KOPT-K1 (cell line): ENCODE results near the gene COTL1.
"Not testable (repeated sequence)": the region's sequence is repeated elsewhere in the genome, so short reads cannot be mapped to it uniquely, and the experiment has no call there.

Experiments used
- H3K27ac ChIP-seq: fragments of 200-600 bp; sonication (generic); 2 replicates; pipeline ENCODE4 v1.5.1; 2016; ENCODE audit warnings: antibody characterized with exemption, mild to moderate bottlenecking, low read depth, low read length; ENCODE audit not compliant: poor library complexity, severe bottlenecking
- H3K36me3 ChIP-seq: fragments of 200-600 bp; sonication (generic); 2 replicates; pipeline ENCODE4 v1.5.1; 2017; ENCODE audit warnings: antibody characterized with exemption, mild to moderate bottlenecking, low read length, moderate library complexity; ENCODE audit not compliant: insufficient read depth
- H3K9me3 ChIP-seq: fragments of 200-600 bp; sonication (generic); 2 replicates; pipeline ENCODE4 v1.5.1; 2017; ENCODE audit warnings: antibody characterized with exemption, low read length, mild to moderate bottlenecking; ENCODE audit not compliant: insufficient read depth, poor library complexity, severe bottlenecking

Gene COTL1

DNA sequence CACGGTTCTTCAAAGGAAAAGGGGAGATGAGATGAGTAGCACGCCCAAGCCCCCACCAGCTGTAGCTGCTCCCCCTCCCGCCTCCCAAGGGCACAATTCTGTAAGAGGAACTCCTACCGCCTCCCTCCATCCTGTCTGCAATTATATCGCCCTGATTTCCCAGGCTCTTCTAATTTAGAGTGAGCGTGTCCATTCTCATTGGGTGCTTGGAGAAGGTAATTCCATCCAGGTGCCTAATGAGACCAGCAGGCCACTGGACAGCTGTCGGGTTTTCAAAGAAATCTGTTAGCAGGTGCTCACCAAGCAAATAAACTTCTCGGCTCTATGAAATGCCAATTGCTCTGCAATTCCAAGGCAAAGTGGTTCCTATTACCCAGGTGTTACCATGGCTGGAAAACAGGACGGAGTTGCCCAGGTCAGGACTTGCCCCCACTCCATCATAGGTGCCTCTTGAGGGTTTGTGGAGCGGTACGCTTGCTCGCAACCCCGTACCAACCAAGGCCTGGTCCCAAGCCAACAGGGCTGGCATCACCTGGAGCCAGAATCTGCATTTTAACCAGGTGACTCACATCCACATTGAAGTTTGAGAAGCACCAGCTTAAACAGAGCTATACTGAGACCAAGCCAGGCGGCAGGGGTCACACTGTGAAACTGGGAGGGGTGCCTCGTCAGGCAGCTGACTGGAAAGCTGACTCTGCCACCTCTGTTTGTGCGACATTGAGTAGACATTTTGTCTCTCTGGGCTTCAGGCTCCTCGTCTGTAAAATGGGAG lies 97.0 kb downstream of the COTL1 start:
- Histone ChIP-seq H3K27ac (no peak overlapping the region), H3K9me3 (no peaks in the 10 kb centered on the region)

DNA sequence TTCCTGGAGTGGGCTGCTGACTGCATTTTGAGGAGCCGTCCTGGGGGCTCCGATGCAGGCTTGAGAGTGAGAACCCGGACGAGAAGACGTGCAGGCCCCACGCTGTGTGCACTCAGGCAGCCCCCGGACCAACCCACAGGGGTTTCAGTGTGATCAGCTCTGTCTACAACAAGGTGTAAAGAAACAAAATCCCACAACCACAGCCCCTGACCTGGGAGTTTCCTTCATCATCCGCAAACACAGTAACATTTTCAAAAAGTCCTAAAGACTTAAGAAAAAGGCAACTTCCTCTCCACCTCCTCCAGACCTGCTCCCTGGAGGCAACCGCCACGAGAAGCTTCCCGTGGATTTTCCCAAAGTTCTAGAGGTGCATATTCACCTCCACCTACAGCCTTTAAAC lies 98.0 kb downstream of the COTL1 start:
- Histone ChIP-seq H3K36me3 (no peaks in the 10 kb centered on the region), H3K9me3 (no peaks in the 10 kb centered on the region), H3K27ac (no peak overlapping the region)

More for the DNA sequence above, 97.0 kb downstream of the COTL1 start:
- H3K36me3 ChIP-seq: no peaks in the 10 kb centered on the region

DNA sequence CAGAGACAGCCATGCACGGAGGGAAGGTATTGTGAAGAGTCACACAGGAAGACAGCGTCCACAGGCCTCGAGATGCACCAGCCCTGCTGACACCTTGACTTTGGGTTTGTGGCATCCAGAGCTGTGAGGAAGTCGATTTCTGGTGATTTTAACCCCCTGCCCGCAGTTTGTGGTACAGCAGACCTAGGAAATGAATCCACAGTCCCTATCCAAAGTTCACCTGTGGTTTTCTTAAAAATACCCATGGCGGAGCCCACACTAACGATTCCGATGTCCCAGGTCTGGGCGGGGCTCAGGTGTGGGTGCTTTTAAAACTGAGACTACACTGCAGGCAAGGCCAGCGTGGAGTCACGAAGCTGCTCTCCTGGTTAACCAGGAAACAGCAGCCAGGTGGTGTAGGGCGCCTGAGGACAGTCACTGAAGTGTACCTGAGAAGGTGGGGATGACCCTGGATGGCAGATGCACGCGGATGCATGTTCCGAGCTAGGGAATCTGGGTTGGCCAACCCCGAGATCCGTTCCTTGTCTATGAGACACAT lies 99.0 kb downstream of the COTL1 start:
- Histone ChIP-seq H3K9me3 (no peaks in the 10 kb centered on the region), H3K36me3 (no peaks in the 10 kb centered on the region), H3K27ac (no peak overlapping the region)

DNA sequence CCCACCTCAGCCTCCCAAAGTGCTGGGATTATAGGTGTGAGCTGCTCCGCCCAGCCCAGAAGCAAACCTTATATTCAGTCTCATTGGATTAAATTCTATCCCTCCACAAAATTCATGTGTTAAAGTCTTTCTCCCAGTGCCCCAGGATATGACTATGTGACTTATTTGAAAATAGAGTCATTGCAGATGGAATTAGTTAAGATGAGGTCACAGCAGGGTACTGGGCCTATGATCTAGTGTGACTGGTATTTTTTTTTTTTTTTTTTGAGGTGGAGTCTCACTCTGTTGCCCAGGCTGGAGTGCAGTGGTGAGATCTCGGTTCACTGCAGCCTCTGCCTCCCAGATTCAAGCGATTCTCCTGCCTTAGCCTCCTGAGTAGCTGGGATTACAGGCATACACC lies 99.7 kb downstream of the COTL1 start:
- H3K27ac ChIP-seq, H3K36me3 ChIP-seq, H3K9me3 ChIP-seq: not testable (repeated sequence)

DNA sequence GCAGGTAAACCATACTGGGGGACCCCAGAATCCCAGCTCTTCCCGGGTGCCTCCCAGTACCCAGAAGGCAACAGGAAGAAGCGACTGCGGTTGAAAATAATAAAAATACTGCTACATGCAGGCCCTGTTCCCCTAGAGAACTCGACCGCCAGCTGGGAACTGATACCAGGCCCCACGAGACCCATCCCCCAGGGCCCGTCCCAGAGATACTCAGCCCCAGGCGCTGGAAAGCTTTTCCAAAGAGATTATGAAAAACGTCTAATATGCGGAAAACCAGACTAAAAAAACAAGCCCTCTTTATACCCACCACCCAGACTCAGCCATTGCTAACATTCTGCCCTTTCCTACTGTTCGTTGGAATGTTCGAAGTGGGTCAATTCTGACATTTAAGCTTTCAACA lies 100.5 kb downstream of the COTL1 start:
- Histone ChIP-seq H3K36me3 (no peaks in the 10 kb centered on the region), H3K9me3 (no peaks in the 10 kb centered on the region), H3K27ac (no peak overlapping the region)
